ENCODE results near the gene SH3PXD2B.

- TF ChIP-seq EP300 (IDR thresholded peaks at IDR 0.05; ENCODE audit: borderline replicate concordance) (no peak), REST (IDR thresholded peaks at IDR 0.05; ENCODE audit: low read depth) (no peak), CREB1 (IDR thresholded peaks at IDR 0.05; ENCODE audit: low read depth) (no peak), TCF12 (IDR thresholded peaks at IDR 0.05; ENCODE audit: low read depth) (no peak), YY1 (IDR thresholded peaks at IDR 0.05; ENCODE audit: low read depth) (no peak), MAX (IDR thresholded peaks at IDR 0.05) (no peak), TEAD4 (IDR thresholded peaks at IDR 0.05) (no peak)
Observed at GRCh38 chr5:172281346-172281745, 173.0 kb downstream of the SH3PXD2B start.
